ENCODE measurements around the gene OGDH. TPM values are rescaled to one million over a fixed set of nuclear protein-coding genes. Genes with fewer than 3 reads are reported as not detected.

OGDH gene
- total RNA-seq, 1 experiment from 2014 or later = 75.1 TPM

DNA sequence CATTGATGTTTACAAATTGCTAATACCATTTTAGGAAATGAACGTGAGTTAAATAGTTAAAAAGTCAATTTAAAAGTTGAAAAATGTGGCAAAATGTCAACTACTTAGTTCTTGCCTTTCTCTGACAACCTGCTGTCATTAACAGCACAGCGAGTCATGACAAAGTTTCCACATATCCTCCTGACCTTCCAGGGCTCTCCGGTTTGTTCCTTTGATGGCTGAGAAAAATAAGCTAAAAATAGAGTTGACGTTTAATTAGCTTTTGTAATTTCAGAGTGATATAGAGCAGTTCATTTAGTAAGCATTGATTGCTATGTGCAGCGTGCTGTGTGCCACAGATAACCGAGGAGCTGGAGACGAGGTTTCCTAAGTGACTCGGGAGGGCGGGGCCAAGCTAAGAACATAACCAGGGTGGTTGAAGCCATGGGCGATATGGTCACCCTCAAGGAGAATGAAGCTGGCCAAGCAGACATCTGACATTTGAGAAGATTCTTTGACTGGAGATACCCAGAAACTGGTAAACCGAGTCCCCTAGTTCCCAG lies 47.9 kb downstream of the OGDH start:
- POLR2A ChIA-PET = interaction anchor here (0.6 to 1.8 kb wide), 3 partner anchors 15 to 81 kb away, joined by 3 to 5 read pairs (median 3); no protein-coding TSS in a partner anchor
- no peak overlapping the region for H3K4me3 Mint-ChIP-seq (ENCODE audit: unreplicated experiment)

GRCh38 chr7:44655341-44655740 lies 48.9 kb downstream of the OGDH start:
- intact Hi-C loops (cut with micrococcal nuclease) = no loop called here
- H3K4me1 Mint-ChIP-seq (ENCODE audit: insufficient read depth, unreplicated experiment) = no peaks in the 10 kb centered on the region
- peaks cover 8% of the 10 kb centered on the region for H3K9me3 Mint-ChIP-seq (ENCODE audit: unreplicated experiment)
- H3K4me3 Mint-ChIP-seq (ENCODE audit: unreplicated experiment) = no peak overlapping the region
- BruUV-seq (replicated peaks) = no TSS peak
- no peak for TF ChIP-seq CTCF (IDR thresholded peaks at IDR 0.05; ENCODE audit: unreplicated experiment)
- DNase-seq (ENCODE audit: unreplicated experiment) = no peak
- POLR2A ChIA-PET = interaction anchor here (1.1 to 1.8 kb wide), 3 partner anchors 11 to 80 kb away, joined by 3 to 6 read pairs (median 5); no protein-coding TSS in a partner anchor
- CTCF ChIA-PET = interaction anchor here (0.6 kb wide), 1 partner anchor 68 kb away, joined by 3 read pairs; no protein-coding TSS in a partner anchor
- no peaks in the 10 kb centered on the region for H3K27me3 Mint-ChIP-seq (ENCODE audit: insufficient read depth, unreplicated experiment)
- H3K27ac Mint-ChIP-seq (ENCODE audit: low read depth, unreplicated experiment) = no peak overlapping the region
- H3K36me3 Mint-ChIP-seq (ENCODE audit: insufficient read depth, unreplicated experiment) = peaks cover 56% of the 10 kb centered on the region

More for the DNA sequence above, 47.9 kb downstream of the OGDH start:
- H3K9me3 Mint-ChIP-seq (ENCODE audit: unreplicated experiment) = no peaks in the 10 kb centered on the region
- intact Hi-C loops (cut with micrococcal nuclease) = no loop called here
- no peaks in the 10 kb centered on the region for H3K27me3 Mint-ChIP-seq (ENCODE audit: insufficient read depth, unreplicated experiment)
- no TSS peak for BruUV-seq (replicated peaks)
- H3K36me3 Mint-ChIP-seq (ENCODE audit: insufficient read depth, unreplicated experiment) = peaks cover 57% of the 10 kb centered on the region
- no peak for TF ChIP-seq CTCF (IDR thresholded peaks at IDR 0.05; ENCODE audit: unreplicated experiment)
- peak; percentile 8 for DNase-seq (ENCODE audit: unreplicated experiment)
- H3K4me1 Mint-ChIP-seq (ENCODE audit: insufficient read depth, unreplicated experiment) = no peaks in the 10 kb centered on the region
- H3K27ac Mint-ChIP-seq (ENCODE audit: low read depth, unreplicated experiment) = no peak overlapping the region
- CTCF ChIA-PET = no interaction called here

GRCh38 chr7:44658979-44659378 lies 52.6 kb downstream of the OGDH start:
- POLR2A ChIA-PET = interaction anchor here (1.3 kb wide), 1 partner anchor 89 kb away, joined by 3 read pairs; no protein-coding TSS in a partner anchor
- CTCF ChIA-PET = interaction anchor here (0.6 kb wide), 1 partner anchor 59 kb away, joined by 4 read pairs; no protein-coding TSS in a partner anchor
- Mint-ChIP-seq H3K4me3 (ENCODE audit: unreplicated experiment) (no peak overlapping the region), H3K4me1 (ENCODE audit: insufficient read depth, unreplicated experiment) (no peaks in the 10 kb centered on the region), H3K27ac (ENCODE audit: low read depth, unreplicated experiment) (no peak overlapping the region), H3K9me3 (ENCODE audit: unreplicated experiment) (peaks cover 16% of the 10 kb centered on the region), H3K36me3 (ENCODE audit: insufficient read depth, unreplicated experiment) (peaks cover 65% of the 10 kb centered on the region), H3K27me3 (ENCODE audit: insufficient read depth, unreplicated experiment) (no peaks in the 10 kb centered on the region)
- intact Hi-C loops (cut with micrococcal nuclease) = no loop called here
- no peak for TF ChIP-seq CTCF (IDR thresholded peaks at IDR 0.05; ENCODE audit: unreplicated experiment)
- BruUV-seq (replicated peaks) = no TSS peak
- DNase-seq (ENCODE audit: unreplicated experiment) = no peak

GRCh38 chr7:44661233-44661632 lies 54.8 kb downstream of the OGDH start:
- intact Hi-C loops (cut with micrococcal nuclease) = no loop called here
- ChIA-PET CTCF (interaction anchor here (0.6 kb wide), 1 partner anchor 149 kb away, joined by 4 read pairs; no protein-coding TSS in a partner anchor), POLR2A (no interaction called here)
- DNase-seq (ENCODE audit: unreplicated experiment) = no peak
- Mint-ChIP-seq H3K4me3 (ENCODE audit: unreplicated experiment) (no peak overlapping the region), H3K27me3 (ENCODE audit: insufficient read depth, unreplicated experiment) (no peaks in the 10 kb centered on the region), H3K36me3 (ENCODE audit: insufficient read depth, unreplicated experiment) (peaks cover 76% of the 10 kb centered on the region), H3K27ac (ENCODE audit: low read depth, unreplicated experiment) (no peak overlapping the region), H3K9me3 (ENCODE audit: unreplicated experiment) (peaks cover 16% of the 10 kb centered on the region), H3K4me1 (ENCODE audit: insufficient read depth, unreplicated experiment) (peaks cover 11% of the 10 kb centered on the region)
- no TSS peak for BruUV-seq (replicated peaks)
- TF ChIP-seq CTCF (IDR thresholded peaks at IDR 0.05; ENCODE audit: unreplicated experiment) = no peak
